K562 (cell line): ENCODE results near the gene TRDMT1. TPM values are rescaled to one million over a fixed set of nuclear protein-coding genes. Genes with fewer than 3 reads are reported as not detected.
A peak's percentile ranks its signal among the peaks of the same experiment; 100 is the strongest.

Source experiments
- CHAMP1 ChIP-seq: fragments of 450-650 bp; IDR thresholded peaks from 2 replicates; pipeline ENCODE4 v1.6.1; 2016; ENCODE audit warnings: mild to moderate bottlenecking
- CHD1 ChIP-seq: fragments of 200-600 bp; sonication (generic); IDR thresholded peaks from one replicate; pipeline ENCODE4 v1.6.1; 2012; ENCODE audit warnings: mild to moderate bottlenecking, moderate library complexity, low read length, inconsistent platforms
- FUS ChIP-seq: fragments of 200-400 bp; formaldehyde crosslinking; optimal IDR thresholded peaks from 2 replicates; pipeline ENCODE3; 2017; ENCODE audit warnings: low read depth, low read length
- POLR2AphosphoS2 ChIP-seq: IDR thresholded peaks from 2 replicates; pipeline ENCODE4 v1.6.1; 2012; ENCODE audit warnings: low read length, improper control_type of control experiment
- RAD21 ChIP-seq, 2 experiments: fragments of 250-450 bp in 1 of 2; fragments of 450-650 bp in 1 of 2; sonication (Bioruptor Pico) in 1 of 2; formaldehyde crosslinking in 1 of 2; IDR thresholded peaks in 1 of 2; conservative IDR thresholded peaks in 1 of 2; 2 replicates each; pipeline versions ENCODE4 v1.4.0 to v1.8.0; 2020 to 2022; ENCODE audit warnings: mild to moderate bottlenecking in 2 of 2, moderate library complexity in 1 of 2
- SMC3 ChIP-seq: conservative IDR thresholded peaks from 2 replicates; pipeline ENCODE4 v1.6.1; 2011; ENCODE audit warnings: low read depth, low read length, improper control_type of control experiment; ENCODE audit not compliant: insufficient read depth
- STAG1 ChIP-seq: sonication (generic); formaldehyde crosslinking; IDR thresholded peaks from 2 replicates; pipeline ENCODE4 v1.5.0; 2020; ENCODE audit warnings: missing genetic modification reagents, borderline replicate concordance
- TAF15 ChIP-seq: fragments of 200-400 bp; formaldehyde crosslinking; IDR thresholded peaks from 2 replicates; pipeline ENCODE4 v1.6.1; 2017; ENCODE audit warnings: mild to moderate bottlenecking, low read depth, low read length, moderate library complexity
- TCF3 ChIP-seq: sonication (generic); formaldehyde crosslinking; IDR thresholded peaks from 2 replicates; pipeline ENCODE4 v1.4.0; 2020; ENCODE audit warnings: mild to moderate bottlenecking, missing genetic modification reagents
- TCF7 ChIP-seq: sonication (generic); IDR thresholded peaks from 2 replicates; pipeline ENCODE4 v1.6.1; 2016; ENCODE audit warnings: antibody characterized with exemption, borderline replicate concordance
- TCFL5 ChIP-seq: fragments of 250-450 bp; sonication (Bioruptor Pico); conservative IDR thresholded peaks from 2 replicates; pipeline ENCODE4 v1.6.1; 2021; ENCODE audit warnings: mild to moderate bottlenecking, moderate library complexity, matching md5 sums
- TGIF2 ChIP-seq: sonication (generic); formaldehyde crosslinking; IDR thresholded peaks from 2 replicates; pipeline ENCODE4 v1.8.1; 2022; ENCODE audit warnings: mild to moderate bottlenecking, missing genetic modification reagents, moderate library complexity
- ZBTB40 ChIP-seq, 2 experiments: fragments of 450-650 bp in 1 of 2; sonication (generic) in 1 of 2; formaldehyde crosslinking in 1 of 2; IDR thresholded peaks; 2 replicates each; pipeline versions ENCODE4 v1.7.1 to v1.9.0; 2016 to 2022; ENCODE audit warnings: inconsistent platforms in 1 of 2, mild to moderate bottlenecking in 1 of 2, missing genetic modification reagents in 1 of 2
- ZFP91 ChIP-seq: sonication (generic); formaldehyde crosslinking; IDR thresholded peaks from 2 replicates; pipeline ENCODE4 v1.8.0; 2022; ENCODE audit warnings: mild to moderate bottlenecking, missing genetic modification reagents
- ZNF212 ChIP-seq: fragments of 450-650 bp; formaldehyde crosslinking; IDR thresholded peaks from 2 replicates; pipeline ENCODE4 v1.4.0; 2020; ENCODE audit warnings: mild to moderate bottlenecking
- ZNF583 ChIP-seq: fragments of 250-450 bp; sonication (Bioruptor Pico); IDR thresholded peaks from 2 replicates; pipeline ENCODE4 v1.4.0; 2020
- polyA plus RNA-seq, 8 experiments: library from polyadenylated mRNA; depleted of rRNA in 4 of 8; stranded (reverse) in 5 of 8; unstranded in 3 of 8; fragments of >200 nt; fragmentation: Nextera tagmentation in 2 of 8; fragmentation: Illumina TruSeq in 1 of 8; extraction: Ambion mirVana in 2 of 8; extraction: Trizol in 1 of 8; gene quantifications; 2 replicates each; pipeline versions ENCODE4 v1.2.1 to v1.2.3, GENCODE V29; 2011 to 2014; ENCODE audit warnings: inconsistent platforms in 1 of 8, missing spikeins in 1 of 8
- total RNA-seq, 7 experiments: library from RNA; depleted of rRNA in 6 of 7; stranded (reverse); fragments of >200 nt in 6 of 7; fragmentation: Illumina TruSeq in 2 of 7; extraction: Trizol in 2 of 7; gene quantifications; 2 replicates each; pipeline versions ENCODE4 v1.2.1 to v1.2.3, GENCODE V29; 2011 to 2021; ENCODE audit warnings: low replicate concordance in 1 of 7

TRDMT1 gene
- total and polyA plus RNA-seq, 9 of the 15 experiments (the other 6 are each of a cell fraction or from before 2014, with no cell fraction given), result 5.4 to 12.6 (median 9.3) TPM

GRCh38 chr10:17229717-17229966, 28.2 kb upstream of the TRDMT1 start (continued):
- TF ChIP-seq ZBTB40 (IDR thresholded peaks at IDR 0.05), result no peak
- TF ChIP-seq ZBTB40 (CRISPR knock-in tag; IDR thresholded peaks at IDR 0.05), result no peak
- TF ChIP-seq TCF3, result no peak
- TF ChIP-seq TCF7, result no peak
- TF ChIP-seq TAF15, result no peak
- TF ChIP-seq ZNF212 (CRISPR knock-in tag), result no peak
- no peak; a peak in 1 of 4 replicates for TF ChIP-seq RAD21 (CRISPR knock-in tag; conservative IDR thresholded peaks at IDR 0.05 in 1 of 2, IDR thresholded peaks at IDR 0.05 in 1 of 2)
- peak; percentile 20; the same call in 1 of the 2 replicates for TF ChIP-seq TGIF2 (CRISPR knock-in tag)
- TF ChIP-seq CHAMP1, result no peak
- TF ChIP-seq TCFL5 (CRISPR knock-in tag), result no peak
- no peak for TF ChIP-seq ZNF583 (CRISPR knock-in tag)
- TF ChIP-seq SMC3, result no peak
- no peak for TF ChIP-seq ZFP91
- TF ChIP-seq CHD1, result peak; percentile 59
- TF ChIP-seq FUS, result no peak
- TF ChIP-seq POLR2AphosphoS2, result no peak
- no peak; the same call in 1 of the 2 replicates for TF ChIP-seq STAG1 (CRISPR knock-in tag)
